Measurements from ENCODE around the gene USP32. TPM values are rescaled to one million over a fixed set of nuclear protein-coding genes. Genes with fewer than 3 reads are reported as not detected.
"Not testable (repeated sequence)": the region's sequence is repeated elsewhere in the genome, so short reads cannot be mapped to it uniquely, and the experiment has no call there.

The USP32 gene
- total RNA-seq, 1 donor from 2014 or later: 59.6 TPM

- Mint-ChIP-seq H3K4me1 (ENCODE audit: low read depth, unreplicated experiment) (peaks cover 14% of the 10 kb centered on the region), H3K9me3 (ENCODE audit: unreplicated experiment) (no peaks in the 10 kb centered on the region), H3K36me3 (ENCODE audit: unreplicated experiment) (no peaks in the 10 kb centered on the region), H3K4me3 (ENCODE audit: unreplicated experiment) (no peak overlapping the region), H3K27ac (ENCODE audit: unreplicated experiment) (no peak overlapping the region), H3K27me3 (ENCODE audit: unreplicated experiment) (no peaks in the 10 kb centered on the region)
- no peak for TF ChIP-seq CTCF (IDR thresholded peaks at IDR 0.05; ENCODE audit: partially characterized antibody, unreplicated experiment)
- DNase-seq: no peak
Observed at GRCh38 chr17:60383379-60383778, 8.6 kb downstream of the USP32 start.

GRCh38 chr17:60381958-60382357 lies 10.0 kb downstream of the USP32 start:
- Mint-ChIP-seq H3K36me3 (ENCODE audit: unreplicated experiment) (no peaks in the 10 kb centered on the region), H3K4me1 (ENCODE audit: low read depth, unreplicated experiment) (peaks cover 11% of the 10 kb centered on the region), H3K4me3 (ENCODE audit: unreplicated experiment) (no peak overlapping the region), H3K27me3 (ENCODE audit: unreplicated experiment) (no peaks in the 10 kb centered on the region), H3K27ac (ENCODE audit: unreplicated experiment) (no peak overlapping the region), H3K9me3 (ENCODE audit: unreplicated experiment) (no peaks in the 10 kb centered on the region)
- DNase-seq: no peak
- no peak for TF ChIP-seq CTCF (IDR thresholded peaks at IDR 0.05; ENCODE audit: partially characterized antibody, unreplicated experiment)

GRCh38 chr17:60379461-60379860 lies 12.5 kb downstream of the USP32 start:
- DNase-seq; H3K27me3 Mint-ChIP-seq (ENCODE audit: unreplicated experiment); H3K4me3 Mint-ChIP-seq (ENCODE audit: unreplicated experiment); H3K4me1 Mint-ChIP-seq (ENCODE audit: low read depth, unreplicated experiment); H3K36me3 Mint-ChIP-seq (ENCODE audit: unreplicated experiment); H3K9me3 Mint-ChIP-seq (ENCODE audit: unreplicated experiment); H3K27ac Mint-ChIP-seq (ENCODE audit: unreplicated experiment): not testable (repeated sequence)

- H3K9me3 Mint-ChIP-seq (ENCODE audit: unreplicated experiment); H3K27ac Mint-ChIP-seq (ENCODE audit: unreplicated experiment); H3K4me3 Mint-ChIP-seq (ENCODE audit: unreplicated experiment); H3K27me3 Mint-ChIP-seq (ENCODE audit: unreplicated experiment); H3K4me1 Mint-ChIP-seq (ENCODE audit: low read depth, unreplicated experiment); H3K36me3 Mint-ChIP-seq (ENCODE audit: unreplicated experiment); DNase-seq: not testable (repeated sequence)
Observed at GRCh38 chr17:60378187-60378586, 13.7 kb downstream of the USP32 start.

- Mint-ChIP-seq H3K9me3 (ENCODE audit: unreplicated experiment) (no peaks in the 10 kb centered on the region), H3K36me3 (ENCODE audit: unreplicated experiment) (no peaks in the 10 kb centered on the region), H3K27me3 (ENCODE audit: unreplicated experiment) (no peaks in the 10 kb centered on the region), H3K4me3 (ENCODE audit: unreplicated experiment) (no peak overlapping the region), H3K27ac (ENCODE audit: unreplicated experiment) (no peak overlapping the region), H3K4me1 (ENCODE audit: low read depth, unreplicated experiment) (peaks cover 4% of the 10 kb centered on the region)
- no peak for DNase-seq
- TF ChIP-seq CTCF (IDR thresholded peaks at IDR 0.05; ENCODE audit: partially characterized antibody, unreplicated experiment): no peak
Observed at GRCh38 chr17:60372790-60373483, 19.0 kb downstream of the USP32 start.

- TF ChIP-seq CTCF (IDR thresholded peaks at IDR 0.05; ENCODE audit: partially characterized antibody, unreplicated experiment): no peak
- no peaks in the 10 kb centered on the region for H3K9me3 Mint-ChIP-seq (ENCODE audit: unreplicated experiment)
- no peak for DNase-seq
- H3K4me1 Mint-ChIP-seq (ENCODE audit: low read depth, unreplicated experiment): peaks cover 5% of the 10 kb centered on the region
- no peak overlapping the region for H3K4me3 Mint-ChIP-seq (ENCODE audit: unreplicated experiment)
- peak overlapping the region; percentile 14 for H3K27ac Mint-ChIP-seq (ENCODE audit: unreplicated experiment)
- H3K27me3 Mint-ChIP-seq (ENCODE audit: unreplicated experiment): no peaks in the 10 kb centered on the region
- no peaks in the 10 kb centered on the region for H3K36me3 Mint-ChIP-seq (ENCODE audit: unreplicated experiment)
Observed at GRCh38 chr17:60371818-60372510, 20.0 kb downstream of the USP32 start.
